Panc1 (cell line): Measurements from ENCODE around the gene APH1A. TPM values are rescaled to one million over a fixed set of nuclear protein-coding genes. Genes with fewer than 3 reads are reported as not detected.

Experiments
- ATAC-seq: fragments of 200-7000 bp; cut with Tn5 transposase; 2 replicates; pipeline ENCODE4 v1.9.1; 2020; ENCODE audit warnings: mild to moderate bottlenecking, moderate library complexity
- BruUV-seq: library from RNA; stranded (reverse); fragments of 400-500 nt; replicated peaks from 2 replicates; lab custom pipeline; 2021; lab: Mats Ljungman, UMichigan
- CTCF ChIA-PET: fragments of 300-600 bp; sonication (Branson Sonifier 250); formaldehyde crosslinking; loops from one replicate; lab custom pipeline; 2022; ENCODE audit warnings: antibody characterized with exemption; lab: Charles Lee
- POLR2A ChIA-PET: fragments of 300-600 bp; sonication (Branson Sonifier 250); formaldehyde crosslinking; loops from one replicate; lab custom pipeline; 2022; ENCODE audit warnings: antibody characterized with exemption; lab: Charles Lee
- DNase-seq: peaks from one replicate; pipeline ENCODE4 v3.0.0-alpha.2; 2010; ENCODE audit warnings: low read depth, low spot score
- H3K27ac ChIP-seq: 2 replicates; pipeline ENCODE4 v1.5.1; 2011; ENCODE audit warnings: mild to moderate bottlenecking, low read length, inconsistent platforms
- H3K27me3 ChIP-seq: fragments of 200-500 bp; sonication (Bioruptor generic); 2 replicates; pipeline ENCODE4 v1.6.0; 2014; ENCODE audit warnings: low read length, inconsistent platforms; ENCODE audit not compliant: control insufficient read depth, insufficient read depth
- H3K36me3 ChIP-seq: fragments of 200-500 bp; sonication (Bioruptor generic); 2 replicates; pipeline ENCODE4 v1.5.1; 2014; ENCODE audit warnings: inconsistent platforms, mild to moderate bottlenecking, low read length, moderate library complexity; ENCODE audit not compliant: control insufficient read depth, insufficient read depth
- H3K4me1 ChIP-seq: 2 replicates; pipeline ENCODE4 v1.5.1; 2011; ENCODE audit warnings: inconsistent platforms, mild to moderate bottlenecking, low read length, moderate library complexity; ENCODE audit not compliant: control insufficient read depth, insufficient read depth
- H3K4me3 ChIP-seq, 2 experiments: 2 replicates each; pipeline ENCODE4 v1.5.1; 2011 to 2012; ENCODE audit warnings: low read depth in 2 of 2, low read length in 2 of 2, mild to moderate bottlenecking in 2 of 2, inconsistent platforms in 1 of 2, moderate library complexity in 1 of 2
- H3K9me3 ChIP-seq: fragments of 200-500 bp; sonication (Bioruptor generic); 2 replicates; pipeline ENCODE4 v1.5.1; 2014; ENCODE audit warnings: low read depth, mild to moderate bottlenecking, inconsistent platforms, low read length, moderate library complexity; ENCODE audit not compliant: control insufficient read depth, insufficient read depth
- CTCF ChIP-seq: fragments of 450-650 bp; IDR thresholded peaks from 2 replicates; pipeline ENCODE4 v1.5.1; 2017; ENCODE audit warnings: mild to moderate bottlenecking
- POLR2AphosphoS5 ChIP-seq: IDR thresholded peaks from 2 replicates; pipeline ENCODE4 v1.6.1; 2012; ENCODE audit warnings: mild to moderate bottlenecking, low read depth, low read length, moderate library complexity
- REST ChIP-seq, 2 experiments: IDR thresholded peaks; 2 replicates each; pipeline ENCODE4 v1.6.1; 2011 to 2012; ENCODE audit warnings: low read depth in 2 of 2, control low read depth in 1 of 2, low read length in 1 of 2, mild to moderate bottlenecking in 1 of 2, moderate library complexity in 1 of 2; ENCODE audit not compliant: insufficient read depth in 1 of 2
- SIN3A ChIP-seq: IDR thresholded peaks from 2 replicates; pipeline ENCODE4 v1.6.1; 2012; ENCODE audit warnings: low read depth, mild to moderate bottlenecking, low read length, moderate library complexity, borderline replicate concordance; ENCODE audit not compliant: insufficient read depth
- TCF7L2 ChIP-seq: IDR thresholded peaks from 2 replicates; pipeline ENCODE4 v1.6.1; 2011; ENCODE audit warnings: mild to moderate bottlenecking, low read depth, low read length, inconsistent platforms
- in situ Hi-C: cut with HindIII; loops from 2 replicates; pipeline ENCODE4 v1.10.0; 2016; ENCODE audit warnings: low sequenced_read_pairs, low pct_unique_long_range_greater_than_20kb
- intact Hi-C: fragments of 100-400 bp; cut with micrococcal nuclease; formaldehyde crosslinking; loops from one replicate; pipeline ENCODE4 v1.10.0; 2022; ENCODE audit not compliant: unreplicated experiment
- total RNA-seq: library from RNA; stranded (reverse); gene quantifications from one replicate; pipeline ENCODE4 v1.2.1, GENCODE V29; 2021; ENCODE audit not compliant: unreplicated experiment

Gene APH1A
- total RNA-seq, 1 experiment from 2014 or later = 146 TPM

GRCh38 chr1:150281221-150281757, 12.5 kb upstream of the APH1A start:
- Histone ChIP-seq H3K4me3 (peak overlapping the region; percentile 45 to 72), H3K27ac (peak overlapping the region; percentile 88), H3K4me1 (0 out of 2 replicates have a peak, but pooled peaks cover 4% of the 10 kb centered on the region), H3K9me3 (no peaks in the 10 kb centered on the region), H3K36me3 (no peaks in the 10 kb centered on the region), H3K27me3 (no peaks in the 10 kb centered on the region)
- DNase-seq = peak; percentile 58
- intact Hi-C loops (loop anchor here (1.0 kb wide), 1 partner anchor 26 kb away; no protein-coding TSS in a partner anchor), in situ Hi-C loops (no loop called here)
- POLR2A ChIA-PET = interaction anchor here (0.6 kb wide), 1 partner anchor 8 kb away, joined by 4 read pairs; no protein-coding TSS in a partner anchor
- TF ChIP-seq CTCF (peak; percentile 91), SIN3A (no peak)
- CTCF ChIA-PET = interaction anchor here (0.5 to 2.0 kb wide), 5 partner anchors 8 to 91 kb away, joined by 3 to 14 read pairs (median 3); partner anchors contain the start of gene C1orf54
- BruUV-seq = no TSS peak
- ATAC-seq = peak; percentile 84

GRCh38 chr1:150280138-150280707, 11.4 kb upstream of the APH1A start:
- in situ Hi-C loops = no loop called here
- no peak for DNase-seq
- no peaks in the 10 kb centered on the region for H3K9me3 ChIP-seq
- no peaks in the 10 kb centered on the region for H3K27me3 ChIP-seq
- no peak overlapping the region for H3K27ac ChIP-seq
- POLR2A ChIA-PET = interaction anchor here (1.2 kb wide), 1 partner anchor 12 kb away, joined by 3 read pairs; no protein-coding TSS in a partner anchor
- H3K4me1 ChIP-seq = 0 out of 2 replicates have a peak, but pooled peaks cover 4% of the 10 kb centered on the region
- no peaks in the 10 kb centered on the region for H3K36me3 ChIP-seq
- CTCF ChIA-PET = interaction anchor here (1.0 to 2.0 kb wide), 2 partner anchors 22 to 24 kb away, joined by 3 to 14 read pairs; partner anchors contain the start of gene CA14
- intact Hi-C loops = no loop called here
- no TSS peak for BruUV-seq
- H3K4me3 ChIP-seq = no peak overlapping the region
- TF ChIP-seq TCF7L2 (no peak), POLR2AphosphoS5 (no peak), SIN3A (no peak), REST (IDR thresholded peaks at IDR 0.05; ENCODE audit: insufficient read depth in 1 of 2, low read depth in 2 of 2, low read length in 1 of 2) (no peak), CTCF (no peak)
- ATAC-seq = no peak
